Activated T-helper 2 cell treated with anti-CD3 and anti-CD28 coated beads, Interferon-gamma antibody, Interleukin-2, Interleukin-4, amounts not matched to agents 10 μg/mL and 5 μg/mL and 100 μg/mL, durations not matched to agents 14 hours and 24 hours and 36 hours (primary cell): Measurements from ENCODE around the gene ANKRD16. TPM values are rescaled to one million over a fixed set of nuclear protein-coding genes. Genes with fewer than 3 reads are reported as not detected.
"Not testable (repeated sequence)": the region's sequence is repeated elsewhere in the genome, so short reads cannot be mapped to it uniquely, and the experiment has no call there.

Experiments
- DNase-seq: peaks from one replicate; pipeline ENCODE4 v3.0.0; 2021; ENCODE audit warnings: low spot score
- H3K27ac Mint-ChIP-seq: one replicate; pipeline ENCODE4 v1.8.0; 2021; ENCODE audit warnings: mixed read lengths
- H3K27me3 Mint-ChIP-seq: one replicate; pipeline ENCODE4 v1.8.0; 2021; ENCODE audit warnings: low read depth, mixed read lengths
- H3K36me3 Mint-ChIP-seq: one replicate; pipeline ENCODE4 v1.8.0; 2021; ENCODE audit warnings: low read depth, mixed read lengths
- H3K4me1 Mint-ChIP-seq: one replicate; pipeline ENCODE4 v1.8.0; 2021; ENCODE audit warnings: low read depth, mixed read lengths
- H3K4me3 Mint-ChIP-seq: one replicate; pipeline ENCODE4 v1.8.0; 2021; ENCODE audit warnings: low read depth, mild to moderate bottlenecking, moderate library complexity, mixed read lengths
- H3K9me3 Mint-ChIP-seq: one replicate; pipeline ENCODE4 v1.8.0; 2021; ENCODE audit warnings: mixed read lengths
- intact Hi-C: fragments of 100-400 bp; cut with micrococcal nuclease; formaldehyde crosslinking; loops from one replicate; pipeline ENCODE4 v1.15.1; 2023
- total RNA-seq: library from RNA; stranded (reverse); gene quantifications from 2 replicates; pipeline ENCODE4 v1.2.3, GENCODE V29; 2022

Gene ANKRD16
- total RNA-seq, 1 donor from 2014 or later: 10.4 TPM

DNA sequence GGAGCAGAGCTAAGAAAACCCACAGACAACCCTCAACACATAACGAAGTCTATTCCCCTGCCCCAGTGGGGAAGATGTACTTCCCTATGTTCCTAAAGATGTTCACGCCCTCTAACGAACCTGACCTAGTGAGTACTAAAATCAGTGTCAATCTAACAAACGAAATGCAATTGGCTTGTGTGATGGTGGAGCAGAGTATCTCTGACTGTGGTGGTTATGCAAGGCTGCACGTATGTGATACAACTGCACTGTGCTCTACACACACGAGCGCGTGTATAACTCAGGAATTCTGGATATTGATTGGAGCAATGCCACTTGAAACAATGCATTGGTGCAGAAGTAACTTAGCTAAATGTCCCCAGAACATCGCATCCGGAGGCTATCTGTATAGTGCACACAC, 1.3 kb downstream of the ANKRD16 start:
- Mint-ChIP-seq H3K4me1 (peaks cover 35% of the 10 kb centered on the region), H3K27ac (peak overlapping the region; percentile 73), H3K4me3 (peak overlapping the region; percentile 91), H3K36me3 (peaks cover 59% of the 10 kb centered on the region), H3K27me3 (no peaks in the 10 kb centered on the region), H3K9me3 (no peaks in the 10 kb centered on the region)
- intact Hi-C loops: loop anchor here (5.0 kb wide), 1 partner anchor 76 kb away; the partner anchor contains the start of gene GDI2
- no peak for DNase-seq

GRCh38 chr10:5887641-5888040, 2.1 kb downstream of the ANKRD16 start:
- Mint-ChIP-seq H3K27ac (no peak overlapping the region), H3K27me3 (no peaks in the 10 kb centered on the region), H3K36me3 (peaks cover 63% of the 10 kb centered on the region), H3K4me1 (peaks cover 32% of the 10 kb centered on the region), H3K9me3 (no peaks in the 10 kb centered on the region), H3K4me3 (peak overlapping the region; percentile 51)
- DNase-seq: no peak
- intact Hi-C loops: loop anchor here (5.0 kb wide), 1 partner anchor 75 kb away; the partner anchor contains the start of gene GDI2

GRCh38 chr10:5887029-5887428, 2.7 kb downstream of the ANKRD16 start:
- Mint-ChIP-seq H3K9me3 (no peaks in the 10 kb centered on the region), H3K4me1 (peaks cover 28% of the 10 kb centered on the region), H3K27me3 (no peaks in the 10 kb centered on the region), H3K27ac (no peak overlapping the region), H3K36me3 (peaks cover 64% of the 10 kb centered on the region), H3K4me3 (peak overlapping the region; percentile 5)
- DNase-seq: no peak
- intact Hi-C loops: loop anchor here (5.0 kb wide), 1 partner anchor 75 kb away; the partner anchor contains the start of gene GDI2

- peaks cover 56% of the 10 kb centered on the region for H3K36me3 Mint-ChIP-seq
Observed at GRCh38 chr10:5885619-5886018, 4.1 kb downstream of the ANKRD16 start.

DNA sequence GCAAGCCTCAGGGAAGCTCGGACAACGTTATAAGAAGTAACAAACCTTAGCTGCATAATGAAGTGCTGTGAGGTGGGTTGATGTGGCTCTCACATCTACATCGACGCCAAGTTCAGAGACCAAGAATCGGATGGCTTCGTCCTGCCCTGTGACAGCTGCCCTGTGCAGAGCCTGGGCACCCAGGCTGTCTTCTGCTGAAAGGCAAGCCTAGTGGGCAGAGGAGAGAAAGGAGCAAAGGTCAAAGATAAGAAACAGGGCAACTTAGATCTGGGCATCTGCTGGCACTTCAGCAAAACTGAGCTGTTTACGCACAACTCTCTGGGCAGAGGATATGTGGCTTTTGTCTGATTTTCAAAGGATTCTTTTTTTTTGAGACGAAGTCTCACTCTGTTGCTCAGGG, 6.7 kb downstream of the ANKRD16 start:
- Mint-ChIP-seq H3K4me1 (peaks cover 8% of the 10 kb centered on the region), H3K27ac (no peak overlapping the region), H3K9me3 (no peaks in the 10 kb centered on the region), H3K36me3 (peaks cover 61% of the 10 kb centered on the region), H3K4me3 (no peak overlapping the region), H3K27me3 (no peaks in the 10 kb centered on the region)
- no peak for DNase-seq
- intact Hi-C loops: no loop called here

More at GRCh38 chr10:5885619-5886018, 4.1 kb downstream of the ANKRD16 start:
- Mint-ChIP-seq H3K9me3 (no peaks in the 10 kb centered on the region), H3K4me1 (peaks cover 17% of the 10 kb centered on the region), H3K27ac (no peak overlapping the region), H3K27me3 (no peaks in the 10 kb centered on the region), H3K4me3 (no peak overlapping the region)
- intact Hi-C loops: loop anchor here (5.0 kb wide), 1 partner anchor 73 kb away; the partner anchor contains the start of gene GDI2
- no peak for DNase-seq

DNA sequence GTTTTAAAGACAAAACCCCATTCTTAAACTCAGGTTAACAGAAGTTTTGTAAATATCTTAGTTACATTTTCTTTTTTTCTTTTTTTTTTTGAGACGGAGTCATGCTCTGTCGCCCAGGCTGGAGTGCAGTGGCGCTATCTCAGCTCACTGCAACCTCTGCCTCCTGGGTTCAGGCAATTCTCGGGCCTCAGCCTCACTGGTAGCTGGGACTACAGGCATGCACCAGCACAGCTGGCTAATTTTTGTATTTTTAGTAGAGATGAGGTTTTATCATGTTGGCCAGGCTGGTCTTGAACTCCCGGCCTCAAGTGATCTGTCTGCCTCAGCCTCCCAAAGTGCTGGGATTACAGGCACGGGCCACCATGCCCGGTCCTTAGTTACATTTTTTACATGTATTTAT, 12.7 kb downstream of the ANKRD16 start:
- H3K4me3 Mint-ChIP-seq, H3K9me3 Mint-ChIP-seq, H3K27ac Mint-ChIP-seq, H3K27me3 Mint-ChIP-seq, intact Hi-C loops, DNase-seq: not testable (repeated sequence)
- Mint-ChIP-seq H3K36me3 (peaks cover 34% of the 10 kb centered on the region), H3K4me1 (peaks cover 11% of the 10 kb centered on the region)

DNA sequence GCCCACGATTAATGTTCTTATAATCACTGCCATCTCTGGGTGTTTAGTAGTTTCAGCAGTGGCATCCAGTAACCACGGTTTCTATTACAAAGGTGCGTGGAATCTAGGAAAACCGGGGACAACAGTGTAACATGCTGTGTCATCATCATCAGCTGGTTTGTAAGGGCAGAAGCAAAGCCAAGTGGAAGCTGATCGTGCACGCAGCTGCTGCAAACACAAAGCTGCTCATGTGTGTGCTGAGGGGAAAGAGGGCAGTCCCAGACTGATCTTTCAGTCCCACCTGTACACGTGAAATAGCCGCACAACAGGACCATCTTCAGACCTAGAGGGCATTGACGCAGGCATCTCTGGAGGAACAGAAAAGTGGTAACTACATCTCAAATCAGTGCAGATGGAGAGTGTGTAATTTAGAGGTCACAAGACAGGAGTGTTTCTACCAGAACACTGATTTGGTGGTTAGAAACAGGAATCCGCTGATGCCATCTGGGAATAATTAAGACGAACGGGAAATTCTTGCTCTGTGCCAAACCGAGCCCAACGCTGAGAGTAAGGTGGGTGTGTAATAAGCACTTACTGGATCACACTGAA, 13.4 kb downstream of the ANKRD16 start:
- intact Hi-C loops: no loop called here
- DNase-seq: no peak
- peaks cover 11% of the 10 kb centered on the region for H3K4me1 Mint-ChIP-seq
- H3K36me3 Mint-ChIP-seq: peaks cover 34% of the 10 kb centered on the region
- H3K27me3 Mint-ChIP-seq: no peaks in the 10 kb centered on the region
- no peak overlapping the region for H3K4me3 Mint-ChIP-seq
- no peaks in the 10 kb centered on the region for H3K9me3 Mint-ChIP-seq
- H3K27ac Mint-ChIP-seq: no peak overlapping the region

DNA sequence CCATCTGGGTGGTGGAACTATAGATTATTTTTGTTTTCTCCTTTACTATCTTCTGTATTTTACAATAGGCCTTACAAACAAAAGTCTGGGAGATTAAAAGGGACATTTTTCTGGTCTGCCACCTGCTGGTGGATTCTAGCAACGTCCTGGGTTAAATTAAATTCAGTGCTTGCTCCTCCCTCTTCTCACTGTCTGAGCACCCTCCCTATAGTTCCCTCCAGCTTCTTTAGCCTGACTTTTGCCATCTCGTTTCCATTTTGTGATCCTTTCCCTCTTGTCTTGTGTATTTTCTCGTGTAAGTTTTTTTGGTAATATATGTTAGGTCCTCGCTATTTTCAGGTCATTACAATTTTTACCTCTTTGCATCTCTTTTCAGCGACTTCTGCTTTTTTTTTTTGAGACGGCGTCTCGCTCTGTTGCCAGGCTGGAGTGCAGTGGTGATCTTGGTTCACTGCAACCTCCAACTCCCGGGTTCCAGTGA, 16.1 kb downstream of the ANKRD16 start:
- DNase-seq: peak; percentile 55
- H3K9me3 Mint-ChIP-seq: peaks cover 2% of the 10 kb centered on the region
- no peak overlapping the region for H3K4me3 Mint-ChIP-seq
- peaks cover 11% of the 10 kb centered on the region for H3K4me1 Mint-ChIP-seq
- peaks cover 28% of the 10 kb centered on the region for H3K36me3 Mint-ChIP-seq
- H3K27me3 Mint-ChIP-seq: no peaks in the 10 kb centered on the region
- intact Hi-C loops: loop anchor here (1.0 to 5.0 kb wide), 4 partner anchors 60 to 431 kb away; partner anchors contain the start of gene GDI2
- H3K27ac Mint-ChIP-seq: peak overlapping the region; percentile 4

DNA sequence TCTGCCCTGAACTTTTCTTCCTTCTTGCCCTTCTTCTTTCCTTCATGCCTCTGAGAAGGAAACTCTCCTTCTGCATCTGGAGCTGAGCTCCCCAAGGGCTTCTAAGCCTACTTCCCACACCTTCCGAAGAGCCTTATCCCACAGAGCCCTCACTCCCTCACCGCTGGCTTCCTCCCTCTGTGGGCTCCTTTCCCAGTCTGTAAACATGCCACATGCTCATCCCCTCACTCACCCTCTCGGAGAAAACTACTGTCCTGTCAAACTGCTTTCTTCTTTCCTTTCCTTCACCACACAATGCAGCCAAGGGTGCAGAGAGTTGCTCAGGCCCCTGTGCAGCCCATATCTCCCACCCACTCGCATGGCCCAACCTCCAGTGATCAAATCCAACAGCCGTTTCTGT, 18.1 kb downstream of the ANKRD16 start:
- H3K4me3 Mint-ChIP-seq: no peak overlapping the region
- H3K9me3 Mint-ChIP-seq: peaks cover 14% of the 10 kb centered on the region
- H3K36me3 Mint-ChIP-seq: peaks cover 29% of the 10 kb centered on the region
- no peak for DNase-seq
- intact Hi-C loops: loop anchor here (5.0 kb wide), 2 partner anchors 184 to 429 kb away; no protein-coding TSS in a partner anchor
- H3K4me1 Mint-ChIP-seq: peaks cover 12% of the 10 kb centered on the region
- no peaks in the 10 kb centered on the region for H3K27me3 Mint-ChIP-seq
- no peak overlapping the region for H3K27ac Mint-ChIP-seq

DNA sequence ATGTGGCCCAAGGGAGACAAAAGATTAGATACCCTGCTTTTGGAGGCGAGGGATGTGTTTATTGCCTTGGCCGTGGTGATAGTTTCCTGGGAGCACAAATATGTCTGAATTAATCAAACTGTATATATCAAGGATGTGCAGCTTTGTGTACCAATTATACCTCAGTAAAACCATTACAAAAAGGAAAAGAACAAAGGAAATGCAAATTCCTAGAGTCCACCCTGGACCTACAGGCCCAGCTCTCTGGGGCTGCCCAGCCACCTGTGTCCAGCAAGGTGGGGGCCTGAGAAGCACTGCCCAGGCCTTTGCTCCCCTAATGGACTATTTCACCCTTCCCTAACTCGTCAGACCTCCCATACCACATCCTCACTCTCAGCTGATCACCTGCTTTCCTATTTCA, 20.5 kb downstream of the ANKRD16 start:
- intact Hi-C loops: no loop called here
- no peak for DNase-seq

DNA sequence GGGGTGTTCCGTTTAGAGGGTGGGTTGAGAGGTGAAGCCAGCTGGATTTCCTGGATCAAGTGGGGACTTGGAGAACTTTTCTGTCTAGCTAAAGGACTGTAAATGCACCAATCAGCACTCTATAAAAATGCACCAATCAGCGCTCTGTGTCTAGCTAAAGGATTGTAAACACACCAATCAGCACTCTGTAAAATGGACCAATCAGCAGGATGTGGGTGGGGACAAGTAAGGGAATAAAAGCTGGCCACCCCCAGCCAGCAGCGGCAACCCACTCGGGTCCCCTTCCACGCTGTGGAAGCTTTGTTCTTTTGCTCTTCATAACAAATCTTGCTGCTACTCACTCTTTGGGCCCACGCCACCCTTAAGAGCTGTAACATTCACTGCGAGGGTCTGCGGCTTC, 21.3 kb downstream of the ANKRD16 start:
- peaks cover 21% of the 10 kb centered on the region for H3K36me3 Mint-ChIP-seq
- H3K4me1 Mint-ChIP-seq, H3K27ac Mint-ChIP-seq, intact Hi-C loops, H3K27me3 Mint-ChIP-seq, DNase-seq, H3K4me3 Mint-ChIP-seq: not testable (repeated sequence)
- peaks cover 14% of the 10 kb centered on the region for H3K9me3 Mint-ChIP-seq

More for the DNA sequence above, 20.5 kb downstream of the ANKRD16 start:
- peaks cover 14% of the 10 kb centered on the region for H3K9me3 Mint-ChIP-seq
- no peak overlapping the region for H3K4me3 Mint-ChIP-seq
- peaks cover 18% of the 10 kb centered on the region for H3K36me3 Mint-ChIP-seq
- peaks cover 10% of the 10 kb centered on the region for H3K4me1 Mint-ChIP-seq
- no peaks in the 10 kb centered on the region for H3K27me3 Mint-ChIP-seq
- H3K27ac Mint-ChIP-seq: no peak overlapping the region

DNA sequence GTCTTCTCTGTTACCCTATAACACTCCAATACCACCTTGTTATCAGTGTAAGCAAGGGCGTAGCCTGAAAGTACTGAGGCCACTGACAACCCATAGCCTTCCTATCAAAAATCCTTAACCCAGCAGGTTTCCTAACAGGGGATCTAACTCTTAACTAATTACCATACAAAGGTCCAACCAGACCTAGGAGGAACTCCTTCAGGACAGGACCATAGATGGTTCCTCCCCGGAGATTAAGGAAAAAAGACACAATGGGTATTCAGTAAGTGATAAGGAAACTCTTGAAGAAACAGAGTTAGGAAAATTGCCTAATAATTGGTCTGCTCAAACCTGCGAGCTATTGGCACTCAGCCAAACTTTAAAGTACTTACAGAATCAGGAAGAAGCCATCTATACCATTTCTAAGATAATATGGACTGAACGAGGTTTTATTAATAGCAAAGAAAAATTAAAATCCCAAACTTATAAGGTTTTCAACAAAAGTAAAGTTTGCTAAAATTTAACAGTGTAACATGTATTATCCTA, 22.5 kb downstream of the ANKRD16 start:
- H3K4me3 Mint-ChIP-seq, intact Hi-C loops, H3K27me3 Mint-ChIP-seq, H3K27ac Mint-ChIP-seq, H3K4me1 Mint-ChIP-seq, DNase-seq: not testable (repeated sequence)
- peaks cover 14% of the 10 kb centered on the region for H3K9me3 Mint-ChIP-seq
- H3K36me3 Mint-ChIP-seq: peaks cover 21% of the 10 kb centered on the region

DNA sequence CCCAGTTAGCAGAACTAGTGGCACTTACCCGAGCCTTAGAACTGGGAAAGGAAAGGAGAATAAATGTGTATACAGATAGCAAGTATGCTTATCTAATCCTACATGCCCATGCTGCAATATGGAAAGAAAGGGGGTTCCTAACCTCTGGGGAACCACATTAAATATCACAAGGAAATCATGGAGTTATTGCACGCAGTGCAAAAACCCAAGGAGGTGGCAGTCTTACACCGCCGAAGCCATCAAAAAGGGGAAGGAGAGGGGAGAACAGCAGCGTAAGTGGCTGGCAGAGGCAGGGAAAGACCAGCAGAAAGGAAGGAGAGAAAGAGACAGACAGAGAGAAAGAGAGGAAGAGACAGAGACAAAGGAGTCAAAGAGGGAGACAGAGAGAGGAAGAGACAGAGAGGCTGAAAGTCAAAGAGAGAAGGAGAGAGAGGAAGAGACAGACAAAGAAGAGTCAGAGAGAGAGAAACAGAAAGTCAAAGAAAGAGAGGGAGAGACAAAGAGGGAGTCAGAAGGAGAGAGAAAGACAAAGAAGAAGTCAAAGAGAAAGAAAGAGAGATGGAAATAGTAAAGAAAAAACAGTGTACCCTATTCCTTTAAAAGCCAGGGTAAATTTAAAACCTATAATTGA, 23.1 kb downstream of the ANKRD16 start:
- H3K4me1 Mint-ChIP-seq, DNase-seq: not testable (repeated sequence)

More for the DNA sequence above, 23.1 kb downstream of the ANKRD16 start:
- H3K27ac Mint-ChIP-seq, intact Hi-C loops, H3K27me3 Mint-ChIP-seq, H3K4me3 Mint-ChIP-seq: not testable (repeated sequence)
- Mint-ChIP-seq H3K36me3 (peaks cover 19% of the 10 kb centered on the region), H3K9me3 (peaks cover 14% of the 10 kb centered on the region)
